Activated gamma-delta T cell (primary cell): ENCODE data around the gene HIC2.
"Not testable (repeated sequence)": the region's sequence is repeated elsewhere in the genome, so short reads cannot be mapped to it uniquely, and the experiment has no call there.

Experiments
- DNase-seq: peaks from one replicate; lab custom pipeline; 2025; lab: John Stamatoyannopoulos, UW
- total RNA-seq, 2 donors: gene quantifications; one replicate each; lab custom pipeline; 2026; lab: John Stamatoyannopoulos, UW

HIC2 gene
- 18.0 to 20.2 reads per million in 2 donors for total RNA-seq

GRCh38 chr22:21417227-21417746 lies at the start of gene HIC2:
Gene HIC2, plus strand, starts transcription at chr22:21417371. Its CDS starts 25,461 bp downstream, at chr22:21442832.
- not testable (repeated sequence) for DNase-seq

- not testable (repeated sequence) for DNase-seq
These were observed 48.4 kb upstream of the HIC2 start for GRCh38 chr22:21368603-21369310.

DNA sequence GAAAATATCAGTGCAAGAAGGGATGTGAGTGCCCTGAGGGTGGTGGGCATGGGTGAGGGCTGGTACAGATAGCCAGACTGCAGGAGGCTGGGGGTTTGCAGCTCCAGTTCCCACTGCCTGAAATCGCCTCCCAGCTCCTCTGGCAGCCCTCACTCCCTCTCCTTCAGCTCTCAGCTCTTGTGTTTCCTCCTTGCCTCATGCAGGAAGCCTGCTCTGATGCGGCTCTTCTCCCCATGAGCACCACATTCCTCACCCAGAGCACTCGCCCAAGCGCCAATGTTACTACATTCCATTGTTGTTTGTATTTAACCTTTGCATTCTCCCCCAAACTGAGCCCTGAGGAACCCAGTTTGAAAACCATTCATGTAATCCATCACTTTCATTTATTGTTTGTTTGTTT lies 41.3 kb upstream of the HIC2 start:
- not testable (repeated sequence) for DNase-seq

DNA sequence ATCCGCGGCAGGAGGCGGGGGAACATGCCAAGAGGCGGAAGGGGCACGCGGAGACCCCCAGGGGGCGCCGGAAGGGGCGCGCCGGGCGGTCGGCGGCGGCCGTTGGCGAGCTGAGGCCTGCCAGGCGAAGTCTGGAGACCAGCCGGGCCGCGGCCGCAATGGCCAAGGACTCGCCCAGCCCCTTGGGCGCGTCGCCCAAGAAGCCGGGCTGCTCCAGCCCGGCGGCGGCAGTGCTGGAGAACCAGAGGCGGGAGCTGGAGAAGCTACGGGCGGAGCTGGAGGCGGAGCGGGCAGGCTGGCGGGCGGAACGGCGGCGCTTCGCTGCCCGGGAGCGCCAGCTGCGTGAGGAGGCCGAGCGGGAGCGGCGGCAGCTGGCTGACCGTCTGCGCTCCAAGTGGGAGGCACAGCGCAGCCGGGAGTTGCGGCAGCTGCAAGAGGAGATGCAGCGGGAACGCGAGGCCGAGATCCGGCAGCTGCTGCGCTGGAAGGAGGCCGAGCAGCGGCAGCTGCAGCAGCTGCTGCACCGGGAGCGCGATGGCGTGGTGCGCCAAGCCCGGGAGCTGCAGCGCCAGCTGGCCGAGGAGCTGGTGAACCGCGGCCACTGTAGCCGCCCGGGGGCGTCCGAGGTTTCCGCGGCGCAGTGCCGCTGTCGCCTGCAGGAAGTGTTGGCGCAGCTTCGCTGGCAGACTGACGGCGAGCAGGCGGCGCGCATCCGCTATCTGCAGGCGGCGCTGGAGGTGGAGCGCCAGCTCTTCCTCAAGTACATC lies 33.3 kb upstream of the HIC2 start, which contains the start of gene RIMBP3B:
Gene RIMBP3B, plus strand, starts transcription at position 51 of the 767 bp plus-strand sequence. Its CDS starts 108 bp downstream, at position 159.
- DNase-seq = not testable (repeated sequence)

- DNase-seq = not testable (repeated sequence)
These were observed 32.5 kb upstream of the HIC2 start for GRCh38 chr22:21384468-21385357.

DNA sequence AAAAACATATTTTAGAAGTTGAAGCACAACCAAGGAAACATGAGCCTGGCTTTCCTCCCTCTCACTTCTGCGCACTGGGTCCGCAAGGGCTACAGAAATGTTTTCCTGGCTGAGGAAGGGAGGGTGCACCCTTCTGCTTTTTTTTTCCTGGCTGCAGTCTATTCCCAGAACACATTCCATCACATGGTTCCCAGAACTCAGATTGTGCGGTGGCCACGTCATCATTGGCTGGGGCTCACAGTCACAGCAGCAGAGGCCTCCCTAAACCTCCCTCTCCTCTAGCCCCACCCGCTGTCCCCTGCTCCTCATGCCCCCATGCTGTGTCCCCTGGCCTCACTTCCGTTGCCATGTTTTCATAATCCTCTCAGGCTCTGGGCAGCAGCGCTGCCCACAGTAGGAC lies 27.7 kb upstream of the HIC2 start:
- not testable (repeated sequence) for DNase-seq

- not testable (repeated sequence) for DNase-seq
These were observed 27.2 kb upstream of the HIC2 start for GRCh38 chr22:21390013-21390412.

DNA sequence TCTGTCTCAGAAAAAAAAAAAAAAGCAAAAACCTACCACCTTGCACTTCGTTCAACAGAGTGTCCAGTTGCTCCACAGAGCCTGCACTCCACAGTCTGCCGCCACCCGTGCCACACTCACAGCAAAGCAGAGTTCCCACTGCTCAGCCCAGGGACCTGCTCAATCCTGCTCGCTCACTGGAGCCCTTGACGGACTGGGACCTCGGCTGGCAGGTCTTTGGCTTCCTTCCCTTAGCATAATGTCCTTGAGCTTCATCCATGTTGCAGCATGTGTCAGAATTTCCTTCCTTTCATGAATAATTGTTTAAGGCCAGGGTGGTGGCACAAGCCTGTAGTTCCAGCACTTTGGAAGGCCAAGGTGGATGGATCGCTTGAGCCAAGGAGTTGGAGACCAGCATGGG lies 22.6 kb upstream of the HIC2 start:
- not testable (repeated sequence) for DNase-seq

GRCh38 chr22:21401197-21401969 lies 15.8 kb upstream of the HIC2 start:
- not testable (repeated sequence) for DNase-seq

DNA sequence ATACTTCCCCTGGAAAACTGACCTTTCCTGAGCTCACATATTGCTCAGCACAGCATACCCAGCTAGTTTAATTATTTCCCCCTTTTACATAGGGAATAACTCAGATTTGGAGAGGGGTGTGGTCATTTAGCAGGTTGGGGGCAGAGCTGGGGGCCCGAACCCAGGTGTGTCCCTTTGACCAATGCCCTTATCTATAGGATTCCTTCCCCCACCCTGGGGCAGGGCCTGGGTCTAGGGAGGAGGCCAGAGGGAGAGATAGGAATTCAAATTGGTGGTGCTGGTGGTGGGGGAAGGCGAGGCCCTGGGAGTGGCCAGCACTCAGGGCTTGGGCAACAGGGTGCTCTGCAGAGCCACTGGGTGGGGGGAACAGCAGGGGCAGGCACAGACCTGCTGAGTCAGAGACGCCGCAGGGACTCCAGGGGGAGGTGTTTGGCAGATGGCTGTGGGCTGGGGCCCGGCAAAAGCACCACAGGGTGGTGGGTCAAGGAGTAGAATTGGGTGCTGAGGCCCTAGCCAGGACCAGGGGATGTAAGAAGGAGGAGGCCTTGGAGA lies 14.3 kb upstream of the HIC2 start:
- DNase-seq = not testable (repeated sequence)

GRCh38 chr22:21407139-21407538 lies 10.0 kb upstream of the HIC2 start:
- DNase-seq = not testable (repeated sequence)

DNA sequence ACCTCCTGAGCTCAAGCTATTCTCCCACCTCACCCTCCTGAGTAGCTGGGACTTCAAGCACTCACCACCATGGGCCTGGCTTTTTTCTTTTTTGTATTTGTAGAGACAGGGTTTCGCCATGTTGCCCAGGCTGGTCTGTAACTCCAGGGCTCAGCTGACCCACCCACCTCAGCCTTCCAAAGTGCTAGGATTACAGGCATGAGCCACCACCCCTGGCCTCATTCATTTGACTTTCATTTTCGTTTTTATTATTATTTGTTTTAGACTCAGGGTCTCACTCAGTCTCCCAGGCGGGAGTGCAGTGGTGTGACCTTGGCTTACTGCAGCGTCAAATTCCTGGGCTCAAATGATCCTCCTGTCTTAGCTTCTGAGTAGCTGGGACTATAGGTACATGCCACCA lies 9.4 kb upstream of the HIC2 start:
- DNase-seq = not testable (repeated sequence)

DNA sequence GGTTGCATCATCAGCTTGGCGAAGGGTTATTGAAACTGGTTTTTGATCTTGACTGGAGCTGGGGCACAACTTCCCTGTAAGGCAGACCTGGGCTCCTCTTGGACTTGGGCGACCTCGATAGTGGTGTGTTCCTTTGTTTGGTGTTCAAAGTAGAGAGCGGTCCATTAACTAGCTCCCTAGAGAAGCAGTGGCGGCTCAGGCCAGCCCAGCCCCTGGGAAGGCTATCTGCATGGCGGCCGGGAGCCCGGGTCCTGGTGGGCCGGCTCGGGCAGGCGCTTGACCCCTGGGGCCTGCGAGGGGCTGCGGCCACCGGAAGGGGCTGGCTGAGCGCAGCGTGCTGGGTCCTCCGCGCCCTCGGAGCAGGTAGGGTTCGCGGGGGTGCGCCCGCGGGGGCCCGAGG lies 796 bp upstream of the HIC2 start:
- DNase-seq = not testable (repeated sequence)

- DNase-seq = not testable (repeated sequence)
These were observed 682 bp downstream of the HIC2 start for GRCh38 chr22:21417853-21418252.

DNA sequence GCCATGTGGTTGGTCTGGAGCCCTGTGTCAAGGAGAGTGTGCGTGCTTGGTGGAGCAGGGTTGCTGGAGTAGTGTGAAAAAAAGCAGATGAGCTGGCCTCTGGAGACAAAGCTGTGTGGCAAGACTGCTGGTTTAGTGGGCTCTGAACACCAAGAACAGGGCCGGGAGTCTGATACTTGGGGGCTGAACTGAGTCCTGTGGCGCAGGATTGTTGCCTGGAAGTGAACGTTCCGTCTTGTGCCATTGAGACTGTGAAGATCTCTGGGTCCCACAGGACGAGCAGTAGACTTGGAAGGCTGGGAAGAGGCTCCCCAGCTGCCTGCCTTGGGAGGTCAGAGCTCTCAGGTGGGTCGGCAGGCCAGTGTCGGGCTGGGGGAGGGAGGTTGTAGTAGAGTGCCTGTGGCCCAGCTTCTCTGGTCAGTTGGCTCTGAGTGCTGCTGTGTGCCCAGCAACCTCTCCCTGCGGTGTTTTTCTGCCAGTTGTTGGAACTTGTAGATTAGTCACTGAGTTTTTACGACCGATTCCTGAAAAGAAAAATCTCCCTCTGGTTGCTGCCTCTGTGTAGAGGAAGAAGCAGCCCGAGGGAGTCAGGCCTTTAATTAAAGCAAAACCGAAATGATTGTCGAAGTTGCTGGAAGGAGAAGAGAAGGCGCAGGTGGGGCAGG lies 1.9 kb downstream of the HIC2 start:
- DNase-seq = not testable (repeated sequence)

DNA sequence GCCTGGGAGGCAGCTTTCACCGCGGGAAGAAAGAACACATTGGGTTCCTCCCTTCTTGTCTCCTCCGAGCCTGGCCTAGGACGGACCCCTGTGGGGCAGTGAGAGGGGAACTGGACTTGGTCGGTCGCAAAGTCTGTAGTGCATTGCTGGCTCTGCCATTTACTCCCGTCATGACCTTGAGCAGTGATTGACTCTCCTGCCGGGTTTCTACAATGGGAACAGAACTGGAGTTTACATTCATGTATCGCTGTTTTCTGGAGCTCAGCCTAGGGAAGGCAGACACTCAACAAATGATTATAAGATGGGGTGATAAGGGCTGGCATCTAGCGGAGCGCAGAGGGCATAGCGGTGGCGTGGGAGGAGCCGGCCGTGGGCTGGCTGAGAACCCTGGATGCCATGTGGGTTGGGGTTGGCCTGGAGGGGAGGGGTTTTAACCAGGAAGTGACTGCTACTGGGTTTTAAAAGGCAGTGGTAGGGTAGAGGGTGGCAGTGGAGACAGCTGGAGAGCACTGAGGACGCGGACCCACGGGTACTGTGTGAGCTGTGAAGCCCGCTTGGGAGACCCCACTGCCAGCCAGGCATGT lies 3.1 kb downstream of the HIC2 start:
- DNase-seq = not testable (repeated sequence)

GRCh38 chr22:21424084-21424709 lies 7.0 kb downstream of the HIC2 start:
- not testable (repeated sequence) for DNase-seq

- not testable (repeated sequence) for DNase-seq
These were observed 17.4 kb downstream of the HIC2 start for GRCh38 chr22:21434378-21435233.
